Panc1 (cell line): ENCODE data around the gene AKAP8L. TPM values are rescaled to one million over a fixed set of nuclear protein-coding genes. Genes with fewer than 3 reads are reported as not detected.

ENCODE experiments used
- ATAC-seq: fragments of 200-7000 bp; cut with Tn5 transposase; 2 replicates; pipeline ENCODE4 v1.9.1; 2020; ENCODE audit warnings: mild to moderate bottlenecking, moderate library complexity
- BruUV-seq: library from RNA; stranded (reverse); fragments of 400-500 nt; replicated peaks from 2 replicates; lab custom pipeline; 2021; lab: Mats Ljungman, UMichigan
- CTCF ChIA-PET: fragments of 300-600 bp; sonication (Branson Sonifier 250); formaldehyde crosslinking; loops from one replicate; lab custom pipeline; 2022; ENCODE audit warnings: antibody characterized with exemption; lab: Charles Lee
- POLR2A ChIA-PET: fragments of 300-600 bp; sonication (Branson Sonifier 250); formaldehyde crosslinking; loops from one replicate; lab custom pipeline; 2022; ENCODE audit warnings: antibody characterized with exemption; lab: Charles Lee
- DNase-seq: peaks from one replicate; pipeline ENCODE4 v3.0.0-alpha.2; 2010; ENCODE audit warnings: low read depth, low spot score
- H3K27ac ChIP-seq: 2 replicates; pipeline ENCODE4 v1.5.1; 2011; ENCODE audit warnings: mild to moderate bottlenecking, low read length, inconsistent platforms
- H3K27me3 ChIP-seq: fragments of 200-500 bp; sonication (Bioruptor generic); 2 replicates; pipeline ENCODE4 v1.6.0; 2014; ENCODE audit warnings: low read length, inconsistent platforms; ENCODE audit not compliant: control insufficient read depth, insufficient read depth
- H3K36me3 ChIP-seq: fragments of 200-500 bp; sonication (Bioruptor generic); 2 replicates; pipeline ENCODE4 v1.5.1; 2014; ENCODE audit warnings: inconsistent platforms, mild to moderate bottlenecking, low read length, moderate library complexity; ENCODE audit not compliant: control insufficient read depth, insufficient read depth
- H3K4me1 ChIP-seq: 2 replicates; pipeline ENCODE4 v1.5.1; 2011; ENCODE audit warnings: inconsistent platforms, mild to moderate bottlenecking, low read length, moderate library complexity; ENCODE audit not compliant: control insufficient read depth, insufficient read depth
- H3K4me3 ChIP-seq, 2 experiments: 2 replicates each; pipeline ENCODE4 v1.5.1; 2011 to 2012; ENCODE audit warnings: low read depth in 2 of 2, low read length in 2 of 2, mild to moderate bottlenecking in 2 of 2, inconsistent platforms in 1 of 2, moderate library complexity in 1 of 2
- H3K9me3 ChIP-seq: fragments of 200-500 bp; sonication (Bioruptor generic); 2 replicates; pipeline ENCODE4 v1.5.1; 2014; ENCODE audit warnings: low read depth, mild to moderate bottlenecking, inconsistent platforms, low read length, moderate library complexity; ENCODE audit not compliant: control insufficient read depth, insufficient read depth
- POLR2AphosphoS5 ChIP-seq: IDR thresholded peaks from 2 replicates; pipeline ENCODE4 v1.6.1; 2012; ENCODE audit warnings: mild to moderate bottlenecking, low read depth, low read length, moderate library complexity
- SIN3A ChIP-seq: IDR thresholded peaks from 2 replicates; pipeline ENCODE4 v1.6.1; 2012; ENCODE audit warnings: low read depth, mild to moderate bottlenecking, low read length, moderate library complexity, borderline replicate concordance; ENCODE audit not compliant: insufficient read depth
- TCF7L2 ChIP-seq: IDR thresholded peaks from 2 replicates; pipeline ENCODE4 v1.6.1; 2011; ENCODE audit warnings: mild to moderate bottlenecking, low read depth, low read length, inconsistent platforms
- in situ Hi-C: cut with HindIII; loops from 2 replicates; pipeline ENCODE4 v1.10.0; 2016; ENCODE audit warnings: low sequenced_read_pairs, low pct_unique_long_range_greater_than_20kb
- intact Hi-C: fragments of 100-400 bp; cut with micrococcal nuclease; formaldehyde crosslinking; loops from one replicate; pipeline ENCODE4 v1.10.0; 2022; ENCODE audit not compliant: unreplicated experiment
- total RNA-seq: library from RNA; stranded (reverse); gene quantifications from one replicate; pipeline ENCODE4 v1.2.1, GENCODE V29; 2021; ENCODE audit not compliant: unreplicated experiment
- TF ChIP-seq, protein P1 (sequence below), 2 experiments: IDR thresholded peaks; 2 replicates each; pipeline ENCODE4 v1.6.1; 2011 to 2012; ENCODE audit warnings: low read depth in 2 of 2, control low read depth in 1 of 2, low read length in 1 of 2, mild to moderate bottlenecking in 1 of 2, moderate library complexity in 1 of 2; ENCODE audit not compliant: insufficient read depth in 1 of 2
- TF ChIP-seq, protein P2 (sequence below): fragments of 450-650 bp; IDR thresholded peaks from 2 replicates; pipeline ENCODE4 v1.5.1; 2017; ENCODE audit warnings: mild to moderate bottlenecking

AKAP8L gene
- total RNA-seq, 1 experiment from 2014 or later = 65.5 TPM

DNA sequence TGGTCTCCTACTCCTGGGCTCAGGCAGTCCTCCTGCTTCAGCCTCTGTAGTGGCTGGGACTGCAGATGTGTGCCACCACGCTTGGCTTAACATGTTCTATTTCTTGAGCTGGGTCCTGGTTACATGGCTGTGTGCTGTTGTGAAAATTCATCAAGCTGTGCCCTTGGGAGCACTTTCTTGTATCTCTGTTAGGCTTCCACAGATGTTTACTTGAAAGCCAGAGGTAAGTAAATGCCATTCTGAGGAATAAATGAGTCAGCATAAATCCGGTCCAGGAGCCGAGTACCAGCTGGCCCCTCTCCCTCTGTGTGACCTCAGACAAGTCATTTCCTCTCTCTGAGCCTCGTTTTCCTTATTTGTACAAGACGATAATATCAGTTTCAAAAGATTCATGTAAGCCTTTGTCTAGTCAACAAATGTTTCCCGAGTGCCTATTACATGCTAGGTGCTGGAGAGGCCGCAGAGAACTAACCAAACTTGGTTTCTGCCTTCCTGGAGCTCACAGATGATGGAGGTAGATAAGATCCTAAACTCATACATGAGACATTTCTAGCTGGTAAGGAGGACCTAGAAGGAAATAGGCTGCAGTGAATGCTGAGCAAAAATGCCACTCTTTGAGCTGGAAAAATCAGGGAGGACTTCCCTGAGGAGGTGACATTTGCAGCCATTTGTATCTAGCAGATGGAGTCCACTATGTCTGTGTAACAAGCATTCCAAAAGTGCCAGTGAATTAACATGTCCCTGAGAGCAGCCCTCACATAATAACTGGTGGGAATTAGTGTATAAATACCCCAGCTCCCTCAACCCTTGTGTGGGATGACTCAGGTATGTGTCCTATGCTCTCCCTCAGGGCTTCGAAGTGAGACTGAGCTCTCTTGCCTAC lies 48.3 kb upstream of the AKAP8L start:
- Histone ChIP-seq H3K4me3 (no peak overlapping the region), H3K4me1 (no peaks in the 10 kb centered on the region), H3K9me3 (no peaks in the 10 kb centered on the region), H3K27ac (no peak overlapping the region), H3K27me3 (no peaks in the 10 kb centered on the region), H3K36me3 (no peaks in the 10 kb centered on the region)
- ATAC-seq (peak; percentile 66; the same call in 1 of the 2 replicates), DNase-seq (no peak)
- TF ChIP-seq, protein P1, sequence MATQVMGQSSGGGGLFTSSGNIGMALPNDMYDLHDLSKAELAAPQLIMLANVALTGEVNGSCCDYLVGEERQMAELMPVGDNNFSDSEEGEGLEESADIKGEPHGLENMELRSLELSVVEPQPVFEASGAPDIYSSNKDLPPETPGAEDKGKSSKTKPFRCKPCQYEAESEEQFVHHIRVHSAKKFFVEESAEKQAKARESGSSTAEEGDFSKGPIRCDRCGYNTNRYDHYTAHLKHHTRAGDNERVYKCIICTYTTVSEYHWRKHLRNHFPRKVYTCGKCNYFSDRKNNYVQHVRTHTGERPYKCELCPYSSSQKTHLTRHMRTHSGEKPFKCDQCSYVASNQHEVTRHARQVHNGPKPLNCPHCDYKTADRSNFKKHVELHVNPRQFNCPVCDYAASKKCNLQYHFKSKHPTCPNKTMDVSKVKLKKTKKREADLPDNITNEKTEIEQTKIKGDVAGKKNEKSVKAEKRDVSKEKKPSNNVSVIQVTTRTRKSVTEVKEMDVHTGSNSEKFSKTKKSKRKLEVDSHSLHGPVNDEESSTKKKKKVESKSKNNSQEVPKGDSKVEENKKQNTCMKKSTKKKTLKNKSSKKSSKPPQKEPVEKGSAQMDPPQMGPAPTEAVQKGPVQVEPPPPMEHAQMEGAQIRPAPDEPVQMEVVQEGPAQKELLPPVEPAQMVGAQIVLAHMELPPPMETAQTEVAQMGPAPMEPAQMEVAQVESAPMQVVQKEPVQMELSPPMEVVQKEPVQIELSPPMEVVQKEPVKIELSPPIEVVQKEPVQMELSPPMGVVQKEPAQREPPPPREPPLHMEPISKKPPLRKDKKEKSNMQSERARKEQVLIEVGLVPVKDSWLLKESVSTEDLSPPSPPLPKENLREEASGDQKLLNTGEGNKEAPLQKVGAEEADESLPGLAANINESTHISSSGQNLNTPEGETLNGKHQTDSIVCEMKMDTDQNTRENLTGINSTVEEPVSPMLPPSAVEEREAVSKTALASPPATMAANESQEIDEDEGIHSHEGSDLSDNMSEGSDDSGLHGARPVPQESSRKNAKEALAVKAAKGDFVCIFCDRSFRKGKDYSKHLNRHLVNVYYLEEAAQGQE (IDR thresholded peaks at IDR 0.05; ENCODE audit: insufficient read depth in 1 of 2, low read depth in 2 of 2, low read length in 1 of 2) = no peak
- TF ChIP-seq TCF7L2 (no peak), POLR2AphosphoS5 (no peak), SIN3A (no peak)
- TF ChIP-seq, protein P2, sequence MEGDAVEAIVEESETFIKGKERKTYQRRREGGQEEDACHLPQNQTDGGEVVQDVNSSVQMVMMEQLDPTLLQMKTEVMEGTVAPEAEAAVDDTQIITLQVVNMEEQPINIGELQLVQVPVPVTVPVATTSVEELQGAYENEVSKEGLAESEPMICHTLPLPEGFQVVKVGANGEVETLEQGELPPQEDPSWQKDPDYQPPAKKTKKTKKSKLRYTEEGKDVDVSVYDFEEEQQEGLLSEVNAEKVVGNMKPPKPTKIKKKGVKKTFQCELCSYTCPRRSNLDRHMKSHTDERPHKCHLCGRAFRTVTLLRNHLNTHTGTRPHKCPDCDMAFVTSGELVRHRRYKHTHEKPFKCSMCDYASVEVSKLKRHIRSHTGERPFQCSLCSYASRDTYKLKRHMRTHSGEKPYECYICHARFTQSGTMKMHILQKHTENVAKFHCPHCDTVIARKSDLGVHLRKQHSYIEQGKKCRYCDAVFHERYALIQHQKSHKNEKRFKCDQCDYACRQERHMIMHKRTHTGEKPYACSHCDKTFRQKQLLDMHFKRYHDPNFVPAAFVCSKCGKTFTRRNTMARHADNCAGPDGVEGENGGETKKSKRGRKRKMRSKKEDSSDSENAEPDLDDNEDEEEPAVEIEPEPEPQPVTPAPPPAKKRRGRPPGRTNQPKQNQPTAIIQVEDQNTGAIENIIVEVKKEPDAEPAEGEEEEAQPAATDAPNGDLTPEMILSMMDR = no peak
- POLR2A ChIA-PET = no interaction called here
- intact Hi-C loops = no loop called here
- CTCF ChIA-PET = no interaction called here
- no TSS peak for BruUV-seq
- in situ Hi-C loops = no loop called here

DNA sequence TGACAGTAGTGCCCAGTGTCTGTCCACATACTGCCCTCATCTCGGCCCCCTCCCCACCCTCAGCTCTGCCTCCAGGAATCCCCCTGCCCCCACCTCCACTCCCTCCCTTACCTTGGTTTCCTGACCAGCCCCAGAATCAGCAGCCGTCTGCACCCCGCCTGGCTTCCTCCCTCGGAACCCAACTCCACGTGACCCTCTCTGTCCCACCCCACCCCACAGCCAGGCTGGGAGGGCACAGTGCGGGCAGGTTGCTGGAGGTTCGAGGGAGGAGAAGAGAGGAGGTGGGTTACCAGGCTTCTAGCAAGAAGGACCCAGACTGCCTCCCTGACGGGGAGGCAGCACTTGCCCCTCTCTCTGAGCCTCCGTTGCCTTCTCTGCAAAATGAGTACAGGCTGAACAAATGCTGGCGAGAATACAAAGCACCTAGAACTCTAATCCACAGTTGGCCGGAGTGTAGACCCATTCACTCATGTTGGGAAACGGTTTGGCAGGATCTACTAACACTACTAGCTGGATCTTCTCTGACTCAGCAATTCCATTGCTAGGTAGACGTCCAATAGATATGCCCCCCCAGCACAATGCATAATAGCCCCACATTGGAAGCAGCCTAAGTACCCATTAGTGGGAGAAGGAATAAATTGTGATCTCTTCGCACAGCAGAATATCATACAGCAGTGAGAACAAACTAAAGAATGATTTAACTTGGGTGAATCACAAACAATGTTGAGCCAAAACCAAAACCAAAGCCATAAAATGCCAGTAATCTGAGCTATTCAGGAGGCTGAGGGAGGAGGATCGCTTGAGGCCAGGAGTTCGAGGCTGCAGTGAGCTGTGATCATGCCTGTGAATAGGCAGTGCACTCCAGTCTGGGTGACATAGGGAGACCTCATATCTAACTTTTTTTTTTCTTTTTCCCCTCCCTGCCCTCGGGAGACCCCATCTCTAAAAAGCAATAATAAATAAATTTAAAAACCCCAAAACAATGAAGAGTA lies 45.9 kb upstream of the AKAP8L start, which contains the start of gene RASAL3:
Gene RASAL3 (minus strand): TSS at position 151 of the 992 bp plus-strand sequence. CDS start 186 bp downstream, outside the sequence.
- no peak for ATAC-seq
- Histone ChIP-seq H3K4me1 (no peaks in the 10 kb centered on the region), H3K4me3 (no peak within 1 kb of the TSS), H3K9me3 (no peaks in the 10 kb centered on the region), H3K27me3 (no peaks in the 10 kb centered on the region), H3K36me3 (no peaks in the 10 kb centered on the region), H3K27ac (no peak within 1 kb of the TSS)
- DNase-seq = no peak
- intact Hi-C loops = no loop called here
- in situ Hi-C loops = no loop called here
- BruUV-seq = no TSS peak
- ChIA-PET POLR2A (no interaction called here), CTCF (no interaction called here)
- TF ChIP-seq, protein P2 = no peak
- TF ChIP-seq, protein P1 (IDR thresholded peaks at IDR 0.05; ENCODE audit: insufficient read depth in 1 of 2, low read depth in 2 of 2, low read length in 1 of 2) = no peak
- TF ChIP-seq SIN3A = no peak
- TF ChIP-seq POLR2AphosphoS5 = no peak
- no peak for TF ChIP-seq TCF7L2
